DOHH2 (cell line): ENCODE results near the gene HCN4.

Source experiments
- H3F3A ChIP-seq: fragments of 200-600 bp; sonication (generic), shearing (Covaris generic); 2 replicates; pipeline ENCODE4 v1.6.0; 2016; ENCODE audit warnings: antibody characterized with exemption, mild to moderate bottlenecking; ENCODE audit not compliant: control insufficient read depth, insufficient read depth
- H3K27ac ChIP-seq: fragments of 200-600 bp; sonication (generic); 2 replicates; pipeline ENCODE4 v1.5.1; 2014; ENCODE audit warnings: low read depth, mild to moderate bottlenecking, low read length, moderate library complexity
- H3K27me3 ChIP-seq: fragments of 200-600 bp; sonication (generic); 2 replicates; pipeline ENCODE4 v1.6.1; 2014; ENCODE audit warnings: mild to moderate bottlenecking, low read length, mixed read lengths; ENCODE audit not compliant: control insufficient read depth
- H3K36me3 ChIP-seq: fragments of 200-600 bp; sonication (generic); 2 replicates; pipeline ENCODE4 v1.6.1; 2014; ENCODE audit warnings: mild to moderate bottlenecking, low read length, moderate library complexity, mixed read lengths; ENCODE audit not compliant: control insufficient read depth
- H3K4me1 ChIP-seq: fragments of 200-600 bp; sonication (generic); 2 replicates; pipeline ENCODE4 v1.6.1; 2014; ENCODE audit warnings: mild to moderate bottlenecking, low read length, mixed read lengths; ENCODE audit not compliant: control insufficient read depth
- H3K4me2 ChIP-seq: fragments of 200-600 bp; sonication (generic); 2 replicates; pipeline ENCODE4 v1.6.0; 2014; ENCODE audit warnings: mild to moderate bottlenecking, low read length, moderate library complexity
- H3K4me3 ChIP-seq: fragments of 200-600 bp; sonication (generic); 2 replicates; pipeline ENCODE4 v1.5.1; 2014; ENCODE audit warnings: mild to moderate bottlenecking, low read length, mixed read lengths
- H3K79me2 ChIP-seq: fragments of 200-600 bp; sonication (generic); 2 replicates; pipeline ENCODE4 v1.6.1; 2014; ENCODE audit warnings: mild to moderate bottlenecking, low read length, mixed read lengths; ENCODE audit not compliant: control insufficient read depth
- H3K9me2 ChIP-seq: fragments of 200-600 bp; sonication (generic); replicated peaks from 2 replicates; pipeline ENCODE4 v1.6.1; 2014; ENCODE audit warnings: mild to moderate bottlenecking, low read length, mixed read lengths; ENCODE audit not compliant: control insufficient read depth
- H3K9me3 ChIP-seq: fragments of 200-600 bp; sonication (generic); 2 replicates; pipeline ENCODE4 v1.6.1; 2014; ENCODE audit warnings: antibody characterized with exemption, low read length, mixed read lengths; ENCODE audit not compliant: control insufficient read depth, insufficient read depth
- H4K20me1 ChIP-seq: fragments of 200-600 bp; sonication (generic); 2 replicates; pipeline ENCODE4 v1.6.0; 2014; ENCODE audit warnings: low read depth, mild to moderate bottlenecking, antibody characterized with exemption, low read length, moderate library complexity; ENCODE audit not compliant: control insufficient read depth, insufficient read depth
- CTCF ChIP-seq: fragments of 200-600 bp; sonication (generic); IDR thresholded peaks from one replicate; pipeline ENCODE4 v1.5.1; 2014; ENCODE audit warnings: antibody characterized with exemption, mild to moderate bottlenecking, low read depth, low read length; ENCODE audit not compliant: poor library complexity, severe bottlenecking
- EZH2phosphoT487 ChIP-seq: fragments of 200-600 bp; sonication (generic); IDR thresholded peaks from 2 replicates; pipeline ENCODE4 v1.6.1; 2017; ENCODE audit warnings: borderline replicate concordance, mild to moderate bottlenecking, antibody characterized with exemption, low read length, moderate library complexity, mixed read lengths

The HCN4 gene

GRCh38 chr15:73341886-73342600 lies 26.7 kb downstream of the HCN4 start:
- TF ChIP-seq CTCF = no peak
- TF ChIP-seq EZH2phosphoT487 = no peak

GRCh38 chr15:73340502-73341192 lies 28.1 kb downstream of the HCN4 start:
- Histone ChIP-seq H3K4me2 (no peak overlapping the region), H4K20me1 (no peaks in the 10 kb centered on the region), H3K4me3 (no peak overlapping the region), H3F3A (no peaks in the 10 kb centered on the region), H3K36me3 (no peaks in the 10 kb centered on the region), H3K79me2 (no peaks in the 10 kb centered on the region), H3K27ac (no peak overlapping the region), H3K4me1 (no peaks in the 10 kb centered on the region), H3K27me3 (no peaks in the 10 kb centered on the region), H3K9me2 (no peaks in the 10 kb centered on the region), H3K9me3 (no peaks in the 10 kb centered on the region)
- TF ChIP-seq EZH2phosphoT487 = no peak
- TF ChIP-seq CTCF = no peak

More at GRCh38 chr15:73341886-73342600, 26.7 kb downstream of the HCN4 start:
- H3K4me3 ChIP-seq = no peak overlapping the region
- H3K9me2 ChIP-seq = no peaks in the 10 kb centered on the region
- H3K27ac ChIP-seq = no peak overlapping the region
- H3F3A ChIP-seq = no peaks in the 10 kb centered on the region
- no peaks in the 10 kb centered on the region for H3K79me2 ChIP-seq
- no peaks in the 10 kb centered on the region for H4K20me1 ChIP-seq
- no peaks in the 10 kb centered on the region for H3K4me1 ChIP-seq
- H3K27me3 ChIP-seq = no peaks in the 10 kb centered on the region
- no peak overlapping the region for H3K4me2 ChIP-seq
- no peaks in the 10 kb centered on the region for H3K36me3 ChIP-seq
- no peaks in the 10 kb centered on the region for H3K9me3 ChIP-seq

- Histone ChIP-seq H3F3A (no peaks in the 10 kb centered on the region), H3K27me3 (no peaks in the 10 kb centered on the region), H3K4me3 (no peak overlapping the region), H3K36me3 (no peaks in the 10 kb centered on the region), H3K9me3 (no peaks in the 10 kb centered on the region), H3K27ac (no peak overlapping the region), H3K79me2 (no peaks in the 10 kb centered on the region), H3K9me2 (no peaks in the 10 kb centered on the region), H3K4me2 (no peak overlapping the region), H4K20me1 (no peaks in the 10 kb centered on the region), H3K4me1 (no peaks in the 10 kb centered on the region)
- TF ChIP-seq CTCF = no peak
- no peak for TF ChIP-seq EZH2phosphoT487
Observed at GRCh38 chr15:73338606-73339374, 30.0 kb downstream of the HCN4 start.
